GM19025 (cell line): ENCODE data around the gene ADGRA1.

Experiments used
- ATAC-seq: cut with Tn5 transposase; IDR thresholded peaks from one replicate; pipeline ENCODE4 v1.9.1; 2021; ENCODE audit warnings: mild to moderate bottlenecking, low read depth, moderate library complexity; ENCODE audit not compliant: unreplicated experiment

The ADGRA1 gene

GRCh38 chr10:133091316-133091715 is 3.6 kb downstream of the ADGRA1 start:
- ATAC-seq: no peak

DNA sequence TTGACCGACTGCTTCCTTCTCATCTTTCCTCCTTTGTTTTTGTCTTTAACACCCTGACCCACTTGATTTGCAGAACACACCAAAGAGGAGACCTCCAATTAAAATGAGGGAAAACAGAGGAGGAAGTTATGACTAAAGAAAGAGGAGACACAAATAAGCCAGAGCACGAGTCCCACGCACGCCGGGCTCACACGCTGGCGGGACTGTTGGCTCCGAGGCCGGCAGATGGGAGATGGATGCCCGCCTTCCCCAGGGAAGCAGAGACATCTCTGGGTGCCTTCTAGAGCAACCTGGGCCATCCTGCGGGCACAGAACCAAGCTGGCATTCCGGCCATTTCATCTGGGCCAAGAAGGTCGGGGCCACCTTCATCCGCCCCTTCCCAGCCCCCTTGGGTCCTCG is 5.6 kb downstream of the ADGRA1 start:
- ATAC-seq: no peak

DNA sequence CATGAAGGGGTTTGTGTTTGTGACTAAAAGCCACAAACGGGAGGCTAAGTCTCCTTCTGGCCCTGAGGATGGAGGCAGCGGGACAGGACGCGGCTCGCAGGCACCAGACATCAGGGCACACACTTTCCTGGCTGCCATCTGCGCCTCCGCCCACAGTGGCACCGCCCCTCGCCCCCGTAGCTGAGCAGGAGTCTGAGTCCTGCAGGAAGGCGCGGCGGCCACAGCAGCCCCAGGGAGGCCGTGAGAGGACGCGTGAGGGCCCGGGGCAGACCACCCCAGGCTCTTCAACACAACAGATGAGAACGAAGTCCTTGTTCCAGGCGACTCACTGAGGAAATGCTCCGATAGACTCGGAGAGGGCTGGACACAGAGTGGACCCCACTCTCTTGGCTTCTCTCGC is 6.6 kb downstream of the ADGRA1 start:
- no peak for ATAC-seq

- no peak for ATAC-seq
These were observed 7.1 kb downstream of the ADGRA1 start for GRCh38 chr10:133094866-133095265.

DNA sequence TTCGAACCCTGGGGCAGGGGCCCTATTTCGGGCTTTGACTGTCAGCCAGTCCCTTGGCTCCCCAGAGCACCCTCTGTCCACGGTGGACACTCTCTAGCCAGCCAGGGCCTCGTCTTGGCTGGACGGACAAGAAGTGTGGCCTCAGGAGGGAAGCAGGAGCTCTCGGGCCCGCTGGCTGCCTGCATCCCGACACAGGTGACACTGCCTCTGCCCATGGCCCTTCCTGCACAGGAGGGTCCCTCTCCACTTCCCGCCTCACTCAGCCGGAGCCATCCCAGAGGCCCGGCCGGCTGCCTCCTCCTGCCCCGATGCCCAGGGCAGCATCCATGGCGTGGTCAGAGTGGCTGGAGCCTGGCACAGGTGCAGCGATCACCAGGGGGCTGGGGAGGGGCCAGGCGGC is 7.9 kb downstream of the ADGRA1 start:
- ATAC-seq: no peak

DNA sequence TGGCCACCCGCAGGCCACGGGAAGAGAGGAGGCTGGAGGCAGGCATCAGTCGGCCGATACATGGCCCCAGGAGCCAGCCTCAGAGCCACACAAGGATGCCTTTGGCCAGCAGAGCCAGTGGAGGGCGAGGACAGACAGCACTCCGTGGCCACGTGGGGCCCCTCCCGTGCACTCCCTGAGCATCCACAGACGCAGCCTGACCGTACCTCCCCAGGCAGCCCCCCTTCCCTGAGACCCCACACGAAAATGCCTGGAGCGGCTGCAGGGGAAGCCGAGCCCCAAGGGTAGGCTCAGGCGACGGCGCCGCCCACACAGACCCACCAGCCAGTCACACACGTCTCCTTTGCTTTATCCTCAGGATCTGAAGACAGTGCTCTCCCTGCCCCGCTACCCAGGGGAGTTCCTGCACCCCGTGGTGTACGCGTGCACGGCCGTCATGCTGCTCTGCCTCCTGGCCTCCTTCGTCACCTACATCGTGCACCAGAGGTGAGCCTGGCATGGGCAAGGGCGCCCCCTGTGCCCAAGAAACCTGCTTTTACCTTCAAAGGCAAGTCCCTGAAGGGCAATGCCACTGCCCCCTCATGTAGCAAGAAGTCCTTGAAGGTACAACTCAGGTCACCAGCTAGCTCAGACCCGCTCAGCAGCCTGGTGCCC is 9.0 kb downstream of the ADGRA1 start:
- ATAC-seq: no peak

GRCh38 chr10:133097418-133097817 is 9.7 kb downstream of the ADGRA1 start:
- ATAC-seq: no peak

DNA sequence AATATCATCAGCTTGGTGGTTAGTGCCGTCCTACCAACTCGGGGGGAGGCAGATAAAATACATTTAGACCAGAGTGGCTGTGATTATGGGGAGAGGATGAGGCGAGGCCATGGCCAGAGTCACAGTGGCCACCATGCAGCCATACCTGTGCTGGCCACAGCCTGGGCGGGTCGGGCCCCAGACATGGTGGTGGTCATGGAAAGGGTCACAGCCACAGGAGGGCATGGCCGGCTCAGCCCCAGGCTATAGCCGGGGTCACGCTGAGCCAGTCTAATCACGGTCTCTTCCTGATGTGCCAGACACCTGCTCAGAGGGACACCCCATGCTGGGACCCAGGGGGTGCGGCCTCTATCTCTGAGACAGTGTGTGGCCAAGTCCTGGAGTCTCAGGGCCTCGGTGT is 10.2 kb downstream of the ADGRA1 start:
- no peak for ATAC-seq

- no peak for ATAC-seq
These were observed 10.9 kb downstream of the ADGRA1 start for GRCh38 chr10:133098426-133099124.

DNA sequence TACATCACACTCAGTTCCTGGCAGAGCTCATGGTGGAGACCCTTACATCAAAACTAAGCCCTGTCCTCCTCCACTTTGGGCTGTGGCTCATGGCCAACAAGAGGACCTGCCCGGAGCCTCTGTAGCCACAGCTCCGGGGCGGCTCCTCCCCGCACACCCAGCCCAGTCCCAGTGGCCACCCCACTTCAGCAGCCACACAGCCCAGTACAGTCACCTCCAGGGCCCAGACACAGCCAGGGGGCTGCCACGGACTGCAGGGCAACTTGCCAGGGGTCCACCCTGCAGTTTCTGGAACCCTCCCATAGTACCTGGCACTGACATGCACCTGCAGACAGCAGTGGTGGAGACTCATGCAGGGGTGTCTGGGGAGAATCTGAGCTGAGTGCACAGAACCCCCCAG is 11.8 kb downstream of the ADGRA1 start:
- ATAC-seq: no peak

GRCh38 chr10:133100186-133100585 is 12.5 kb downstream of the ADGRA1 start:
- no peak for ATAC-seq

DNA sequence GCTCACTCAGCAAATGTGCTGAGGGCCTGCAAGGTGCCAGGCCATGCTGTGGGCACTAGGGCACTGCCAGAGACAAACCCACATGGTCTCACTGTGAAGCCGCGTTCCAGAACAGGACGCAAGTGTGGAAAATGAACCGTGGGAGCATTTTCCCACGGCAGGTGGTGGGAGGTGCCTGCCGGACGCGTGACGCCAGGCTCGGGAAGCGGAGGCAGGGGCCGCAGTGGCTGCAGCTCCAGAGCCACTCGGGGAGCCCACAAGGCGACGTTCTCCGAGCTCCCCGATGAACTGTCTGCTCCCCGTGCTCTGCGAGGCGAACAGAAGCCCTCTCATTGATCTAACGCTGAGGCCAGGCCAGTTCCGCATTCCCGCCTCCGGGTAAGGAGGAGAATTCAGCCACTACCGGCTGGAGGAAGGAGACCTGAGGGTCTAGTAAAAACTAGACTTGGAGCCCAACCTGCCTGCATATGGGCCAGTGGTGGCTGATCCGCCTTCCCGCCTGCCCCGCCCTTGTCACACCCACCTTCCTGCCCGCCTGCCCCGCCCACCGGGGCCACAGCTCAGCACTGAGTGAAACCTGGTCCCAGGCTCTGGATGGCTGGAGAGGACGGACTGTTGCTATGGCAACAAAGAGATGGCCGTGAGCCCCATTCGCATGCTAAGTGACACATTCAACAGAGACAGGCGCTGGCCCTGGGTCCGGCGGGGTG is 13.1 kb downstream of the ADGRA1 start:
- ATAC-seq: no peak

- ATAC-seq: no peak
These were observed 13.7 kb downstream of the ADGRA1 start for GRCh38 chr10:133101416-133101810.

DNA sequence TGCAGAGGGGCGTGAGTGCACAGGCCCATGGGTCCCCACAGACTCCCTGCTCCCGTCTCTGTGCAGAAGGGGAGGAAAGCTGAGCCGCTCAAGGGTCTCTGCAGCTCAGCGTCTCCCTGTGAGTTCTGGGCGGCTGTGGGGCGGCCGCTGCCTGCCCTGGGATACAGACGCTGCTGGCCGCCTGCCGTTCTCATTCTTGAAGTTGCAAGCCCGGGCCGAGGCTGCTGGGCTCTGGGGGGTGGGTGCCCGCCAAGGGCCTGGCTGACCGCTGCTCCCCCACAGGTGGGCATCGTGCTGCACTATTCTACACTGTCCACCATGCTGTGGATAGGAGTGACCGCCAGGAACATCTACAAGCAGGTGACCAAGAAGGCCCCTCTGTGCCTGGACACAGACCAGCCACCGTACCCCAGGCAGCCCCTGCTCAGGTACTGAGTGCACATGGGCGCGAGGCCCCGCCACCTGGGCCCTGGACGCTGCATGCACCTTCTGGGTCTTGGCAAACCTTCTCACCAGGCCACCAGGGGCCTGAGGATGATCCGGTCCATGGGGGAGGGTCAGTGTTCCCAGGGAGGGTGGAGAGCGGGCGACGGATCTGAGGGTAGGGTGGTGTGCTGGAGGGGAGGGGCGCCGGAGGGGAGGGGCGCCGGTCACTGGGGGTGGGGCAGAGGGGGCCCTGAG is 14.8 kb downstream of the ADGRA1 start:
- ATAC-seq: no peak

DNA sequence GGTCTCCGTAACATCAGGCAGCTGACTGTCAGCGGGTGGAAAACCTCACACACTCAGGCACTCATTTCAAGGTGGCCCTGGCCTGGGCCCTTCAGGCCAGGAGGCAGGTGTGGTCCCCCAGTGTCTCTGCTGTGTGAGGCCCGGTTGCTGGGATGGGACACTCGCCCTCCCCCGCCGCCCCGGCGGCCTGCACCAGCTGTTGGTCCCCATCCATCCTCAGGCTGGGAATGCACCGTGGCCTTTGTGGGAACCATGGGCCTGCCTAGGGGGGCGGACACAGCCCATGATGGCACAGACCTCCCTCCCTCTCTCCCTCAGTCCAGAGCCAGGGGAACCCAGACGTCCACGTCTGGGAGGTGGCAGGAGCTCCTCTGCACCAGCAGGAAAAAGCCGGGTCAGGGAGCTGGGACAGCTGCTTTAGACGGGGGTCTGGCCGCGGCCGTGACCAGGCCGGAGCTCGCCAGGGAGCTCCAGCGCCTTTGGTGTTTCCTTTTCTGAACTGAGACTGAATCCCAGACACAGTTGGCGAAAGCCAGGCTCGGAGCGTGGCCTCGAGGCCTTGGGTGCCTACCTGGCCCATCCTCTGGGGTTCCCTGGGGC is 15.7 kb downstream of the ADGRA1 start:
- ATAC-seq: no peak

- no peak for ATAC-seq
These were observed 16.6 kb downstream of the ADGRA1 start for GRCh38 chr10:133104068-133104962.

GRCh38 chr10:133104963-133105640 is 17.4 kb downstream of the ADGRA1 start:
- ATAC-seq: no peak

- ATAC-seq: no peak
These were observed 18.1 kb downstream of the ADGRA1 start for GRCh38 chr10:133105686-133106390.

- ATAC-seq: no peak
These were observed 18.8 kb downstream of the ADGRA1 start for GRCh38 chr10:133106516-133106915.
